ENCODE results near the gene BLOC1S2.

DNA sequence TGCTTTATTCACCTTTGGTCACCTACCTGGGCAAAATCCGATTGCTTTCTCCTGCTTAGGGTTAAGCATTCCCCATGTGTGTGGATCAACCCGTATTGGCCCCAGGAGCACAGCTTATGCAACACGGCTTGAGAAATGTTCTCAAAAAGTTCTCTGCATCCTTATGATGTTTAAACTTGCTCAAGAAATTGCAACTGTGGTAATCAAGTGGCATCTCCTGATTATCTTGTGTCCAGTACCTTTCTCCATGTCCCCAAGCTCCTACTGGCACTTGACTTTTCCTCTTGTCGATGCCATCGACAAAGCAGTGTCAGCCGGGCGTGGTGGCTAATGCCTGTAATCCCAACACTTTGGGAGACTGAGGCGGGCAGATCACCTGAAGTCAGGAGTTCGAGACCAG, 48.3 kb upstream of the BLOC1S2 start:
- TF ChIP-seq, protein P1, sequence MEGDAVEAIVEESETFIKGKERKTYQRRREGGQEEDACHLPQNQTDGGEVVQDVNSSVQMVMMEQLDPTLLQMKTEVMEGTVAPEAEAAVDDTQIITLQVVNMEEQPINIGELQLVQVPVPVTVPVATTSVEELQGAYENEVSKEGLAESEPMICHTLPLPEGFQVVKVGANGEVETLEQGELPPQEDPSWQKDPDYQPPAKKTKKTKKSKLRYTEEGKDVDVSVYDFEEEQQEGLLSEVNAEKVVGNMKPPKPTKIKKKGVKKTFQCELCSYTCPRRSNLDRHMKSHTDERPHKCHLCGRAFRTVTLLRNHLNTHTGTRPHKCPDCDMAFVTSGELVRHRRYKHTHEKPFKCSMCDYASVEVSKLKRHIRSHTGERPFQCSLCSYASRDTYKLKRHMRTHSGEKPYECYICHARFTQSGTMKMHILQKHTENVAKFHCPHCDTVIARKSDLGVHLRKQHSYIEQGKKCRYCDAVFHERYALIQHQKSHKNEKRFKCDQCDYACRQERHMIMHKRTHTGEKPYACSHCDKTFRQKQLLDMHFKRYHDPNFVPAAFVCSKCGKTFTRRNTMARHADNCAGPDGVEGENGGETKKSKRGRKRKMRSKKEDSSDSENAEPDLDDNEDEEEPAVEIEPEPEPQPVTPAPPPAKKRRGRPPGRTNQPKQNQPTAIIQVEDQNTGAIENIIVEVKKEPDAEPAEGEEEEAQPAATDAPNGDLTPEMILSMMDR (IDR thresholded peaks at IDR 0.05) = no peak
- no peak for TF ChIP-seq ZFX (IDR thresholded peaks at IDR 0.05; ENCODE audit: borderline replicate concordance)

All from 22Rv1 (cell line).